WTC11 (cell line): Measurements from ENCODE around the gene GUCD1. TPM values are rescaled to one million over a fixed set of nuclear protein-coding genes. Genes with fewer than 3 reads are reported as not detected.

Experiments
- ATAC-seq: fragments of 200-7000 bp; cut with Tn5 transposase; 2 replicates; pipeline ENCODE4 v1.10.0; 2021; ENCODE audit warnings: mild to moderate bottlenecking, moderate library complexity
- CTCF ChIA-PET: fragments of 300-600 bp; sonication (Branson Sonifier 250); formaldehyde crosslinking; loops from one replicate; lab custom pipeline; 2021; ENCODE audit warnings: antibody characterized with exemption; lab: Charles Lee
- POLR2A ChIA-PET: fragments of 350-600 bp; sonication (Branson Sonifier 250); formaldehyde crosslinking; loops from one replicate; lab custom pipeline; 2021; ENCODE audit warnings: antibody characterized with exemption; lab: Charles Lee
- DNase-seq: peaks from one replicate; pipeline ENCODE4 v3.0.0; 2021; ENCODE audit warnings: low spot score
- H3K27ac Mint-ChIP-seq: 2 replicates; pipeline ENCODE4 v1.8.0; 2021; ENCODE audit warnings: mixed read lengths
- H3K27me3 Mint-ChIP-seq: 2 replicates; pipeline ENCODE4 v1.8.0; 2021; ENCODE audit warnings: low read depth, mild to moderate bottlenecking, moderate library complexity, mixed read lengths
- H3K36me3 Mint-ChIP-seq: 2 replicates; pipeline ENCODE4 v1.8.0; 2021; ENCODE audit warnings: mixed read lengths
- H3K4me1 Mint-ChIP-seq: 2 replicates; pipeline ENCODE4 v1.8.0; 2022; ENCODE audit warnings: mixed read lengths
- H3K4me3 Mint-ChIP-seq: 2 replicates; pipeline ENCODE4 v1.8.0; 2021; ENCODE audit warnings: mild to moderate bottlenecking, moderate library complexity, mixed read lengths
- H3K9me3 Mint-ChIP-seq: 2 replicates; pipeline ENCODE4 v1.8.0; 2021; ENCODE audit warnings: mixed read lengths
- CBFB ChIP-seq: sonication (generic); formaldehyde crosslinking; IDR thresholded peaks from 2 replicates; pipeline ENCODE4 v1.8.1; 2022; ENCODE audit warnings: mild to moderate bottlenecking, low read depth, missing genetic modification reagents
- CREM ChIP-seq: sonication (generic); formaldehyde crosslinking; IDR thresholded peaks from 2 replicates; pipeline ENCODE4 v1.8.1; 2022; ENCODE audit warnings: mild to moderate bottlenecking, missing genetic modification reagents, moderate library complexity
- ELF4 ChIP-seq: sonication (generic); formaldehyde crosslinking; IDR thresholded peaks from 2 replicates; pipeline ENCODE4 v1.8.1; 2022; ENCODE audit warnings: low read depth, mild to moderate bottlenecking, moderate library complexity, missing genetic modification reagents
- GABPB1 ChIP-seq: sonication (generic); formaldehyde crosslinking; IDR thresholded peaks from 2 replicates; pipeline ENCODE4 v1.8.1; 2023; ENCODE audit warnings: mild to moderate bottlenecking, missing genetic modification reagents
- GTF2I ChIP-seq: fragments of 250-450 bp; sonication (Bioruptor Pico); conservative IDR thresholded peaks from 2 replicates; pipeline ENCODE4 v1.4.0; 2021; ENCODE audit warnings: mild to moderate bottlenecking
- JAZF1 ChIP-seq: fragments of 250-450 bp; sonication (Bioruptor Pico); IDR thresholded peaks from 2 replicates; pipeline ENCODE4 v1.9.0; 2021; ENCODE audit warnings: moderate library complexity, mild to moderate bottlenecking, inconsistent platforms
- PRRX2 ChIP-seq: fragments of 250-450 bp; sonication (Bioruptor Pico); IDR thresholded peaks from 2 replicates; pipeline ENCODE4 v1.8.0; 2021; ENCODE audit warnings: mild to moderate bottlenecking
- RELA ChIP-seq: sonication (generic); formaldehyde crosslinking; IDR thresholded peaks from 2 replicates; pipeline ENCODE4 v1.8.1; 2022; ENCODE audit warnings: missing genetic modification reagents, mild to moderate bottlenecking, borderline replicate concordance
- TCF7 ChIP-seq: sonication (generic); formaldehyde crosslinking; IDR thresholded peaks from 2 replicates; pipeline ENCODE4 v1.8.0; 2022; ENCODE audit warnings: mild to moderate bottlenecking, low read depth, missing genetic modification reagents, moderate library complexity
- TEAD1 ChIP-seq: sonication (generic); formaldehyde crosslinking; IDR thresholded peaks from 2 replicates; pipeline ENCODE4 v1.8.0; 2022; ENCODE audit warnings: mild to moderate bottlenecking, missing genetic modification reagents
- ZNF219 ChIP-seq: sonication (generic); formaldehyde crosslinking; IDR thresholded peaks from 2 replicates; pipeline ENCODE4 v1.8.0; 2023; ENCODE audit warnings: missing genetic modification reagents, mild to moderate bottlenecking, borderline replicate concordance
- ZNF232 ChIP-seq: sonication (generic); formaldehyde crosslinking; IDR thresholded peaks from 2 replicates; pipeline ENCODE4 v1.8.0; 2022; ENCODE audit warnings: mild to moderate bottlenecking, missing genetic modification reagents
- ZNF317 ChIP-seq: sonication (generic); formaldehyde crosslinking; IDR thresholded peaks from 2 replicates; pipeline ENCODE4 v1.8.1; 2023; ENCODE audit warnings: low read depth, mild to moderate bottlenecking, moderate library complexity, missing genetic modification reagents, borderline replicate concordance
- total RNA-seq: library from RNA; stranded (reverse); gene quantifications from 3 replicates; pipeline ENCODE4 v1.2.3, GENCODE V29; 2021
- TF ChIP-seq, protein P1 (sequence below): sonication (generic); formaldehyde crosslinking; IDR thresholded peaks from 2 replicates; pipeline ENCODE4 v1.8.1; 2023; ENCODE audit warnings: mild to moderate bottlenecking, missing genetic modification reagents, borderline replicate concordance
- TF ChIP-seq, protein P2 (sequence below): sonication (generic); formaldehyde crosslinking; IDR thresholded peaks from 2 replicates; pipeline ENCODE4 v1.8.1; 2023; ENCODE audit warnings: mild to moderate bottlenecking, missing genetic modification reagents
- TF ChIP-seq, protein P3 (sequence below): sonication (generic); formaldehyde crosslinking; IDR thresholded peaks from 2 replicates; pipeline ENCODE4 v1.8.1; 2022; ENCODE audit warnings: mild to moderate bottlenecking, missing genetic modification reagents, moderate library complexity, borderline replicate concordance
- TF ChIP-seq, protein P4 (sequence below): fragments of 250-450 bp; sonication (Bioruptor Pico); IDR thresholded peaks from 2 replicates; pipeline ENCODE4 v1.9.0; 2021; ENCODE audit warnings: mild to moderate bottlenecking
- TF ChIP-seq, protein P5 (sequence below): sonication (generic); formaldehyde crosslinking; IDR thresholded peaks from 2 replicates; pipeline ENCODE4 v1.8.1; 2023; ENCODE audit warnings: mild to moderate bottlenecking, moderate library complexity, missing genetic modification reagents

Gene GUCD1
- total RNA-seq, 1 experiment from 2014 or later = 105 TPM

DNA sequence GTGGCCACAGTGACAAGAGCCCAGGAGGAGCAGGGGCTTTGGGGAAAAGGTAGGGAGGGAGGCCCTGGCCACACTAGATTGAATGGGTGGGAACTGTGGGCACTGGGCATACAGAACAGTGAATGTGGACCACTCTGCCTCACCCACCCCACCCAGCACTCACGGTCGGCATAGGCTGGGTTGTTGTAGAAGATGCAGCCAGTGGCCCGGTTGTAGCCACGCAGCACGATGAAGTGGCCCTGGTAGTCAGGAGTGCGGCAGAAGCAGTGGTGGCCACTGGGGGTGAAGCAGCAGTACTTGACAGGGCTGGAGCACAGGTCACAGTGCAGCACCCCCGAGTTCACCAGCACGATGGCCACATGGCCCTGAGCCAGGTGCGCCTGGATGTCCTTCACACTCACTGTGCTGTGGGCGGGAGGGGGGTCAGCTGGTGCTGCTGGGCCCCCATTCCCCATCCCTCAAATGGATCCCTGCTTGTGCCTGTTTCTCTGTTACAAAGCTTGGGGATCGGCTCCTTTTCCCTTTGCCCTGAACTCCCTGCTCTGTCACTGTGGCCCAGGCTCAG is 11.2 kb downstream of the GUCD1 start (continued):
- TF ChIP-seq TCF7 (CRISPR knock-in tag) = no peak
- no peak for TF ChIP-seq JAZF1

DNA sequence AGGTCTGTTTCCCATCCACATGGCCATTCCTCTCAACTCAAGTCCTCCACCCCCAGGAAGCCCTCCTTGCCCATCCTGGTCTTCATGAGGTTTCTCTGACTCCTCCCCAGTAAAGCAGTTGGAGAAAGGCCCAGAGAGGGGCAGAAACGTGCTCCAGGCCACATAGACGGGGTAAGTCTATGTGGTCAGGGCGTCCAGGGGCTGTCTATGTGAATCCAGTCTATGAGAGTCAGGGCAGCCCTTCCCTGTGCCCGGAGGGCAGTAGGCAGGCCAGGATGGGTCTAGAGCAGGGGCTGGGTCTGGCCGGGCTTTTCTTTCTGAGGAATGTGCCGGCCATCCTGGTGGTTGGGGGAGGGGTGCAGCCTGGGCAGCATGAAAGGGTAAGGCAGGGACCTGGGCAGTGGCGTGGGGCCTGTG is 11.7 kb downstream of the GUCD1 start:
- Mint-ChIP-seq H3K4me1 (no peaks in the 10 kb centered on the region), H3K9me3 (no peaks in the 10 kb centered on the region), H3K4me3 (no peak overlapping the region), H3K36me3 (peaks cover 45% of the 10 kb centered on the region), H3K27me3 (no peaks in the 10 kb centered on the region), H3K27ac (no peak overlapping the region)
- TF ChIP-seq, protein P1, sequence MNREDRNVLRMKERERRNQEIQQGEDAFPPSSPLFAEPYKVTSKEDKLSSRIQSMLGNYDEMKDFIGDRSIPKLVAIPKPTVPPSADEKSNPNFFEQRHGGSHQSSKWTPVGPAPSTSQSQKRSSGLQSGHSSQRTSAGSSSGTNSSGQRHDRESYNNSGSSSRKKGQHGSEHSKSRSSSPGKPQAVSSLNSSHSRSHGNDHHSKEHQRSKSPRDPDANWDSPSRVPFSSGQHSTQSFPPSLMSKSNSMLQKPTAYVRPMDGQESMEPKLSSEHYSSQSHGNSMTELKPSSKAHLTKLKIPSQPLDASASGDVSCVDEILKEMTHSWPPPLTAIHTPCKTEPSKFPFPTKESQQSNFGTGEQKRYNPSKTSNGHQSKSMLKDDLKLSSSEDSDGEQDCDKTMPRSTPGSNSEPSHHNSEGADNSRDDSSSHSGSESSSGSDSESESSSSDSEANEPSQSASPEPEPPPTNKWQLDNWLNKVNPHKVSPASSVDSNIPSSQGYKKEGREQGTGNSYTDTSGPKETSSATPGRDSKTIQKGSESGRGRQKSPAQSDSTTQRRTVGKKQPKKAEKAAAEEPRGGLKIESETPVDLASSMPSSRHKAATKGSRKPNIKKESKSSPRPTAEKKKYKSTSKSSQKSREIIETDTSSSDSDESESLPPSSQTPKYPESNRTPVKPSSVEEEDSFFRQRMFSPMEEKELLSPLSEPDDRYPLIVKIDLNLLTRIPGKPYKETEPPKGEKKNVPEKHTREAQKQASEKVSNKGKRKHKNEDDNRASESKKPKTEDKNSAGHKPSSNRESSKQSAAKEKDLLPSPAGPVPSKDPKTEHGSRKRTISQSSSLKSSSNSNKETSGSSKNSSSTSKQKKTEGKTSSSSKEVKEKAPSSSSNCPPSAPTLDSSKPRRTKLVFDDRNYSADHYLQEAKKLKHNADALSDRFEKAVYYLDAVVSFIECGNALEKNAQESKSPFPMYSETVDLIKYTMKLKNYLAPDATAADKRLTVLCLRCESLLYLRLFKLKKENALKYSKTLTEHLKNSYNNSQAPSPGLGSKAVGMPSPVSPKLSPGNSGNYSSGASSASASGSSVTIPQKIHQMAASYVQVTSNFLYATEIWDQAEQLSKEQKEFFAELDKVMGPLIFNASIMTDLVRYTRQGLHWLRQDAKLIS (CRISPR knock-in tag) = no peak
- TF ChIP-seq, protein P2, sequence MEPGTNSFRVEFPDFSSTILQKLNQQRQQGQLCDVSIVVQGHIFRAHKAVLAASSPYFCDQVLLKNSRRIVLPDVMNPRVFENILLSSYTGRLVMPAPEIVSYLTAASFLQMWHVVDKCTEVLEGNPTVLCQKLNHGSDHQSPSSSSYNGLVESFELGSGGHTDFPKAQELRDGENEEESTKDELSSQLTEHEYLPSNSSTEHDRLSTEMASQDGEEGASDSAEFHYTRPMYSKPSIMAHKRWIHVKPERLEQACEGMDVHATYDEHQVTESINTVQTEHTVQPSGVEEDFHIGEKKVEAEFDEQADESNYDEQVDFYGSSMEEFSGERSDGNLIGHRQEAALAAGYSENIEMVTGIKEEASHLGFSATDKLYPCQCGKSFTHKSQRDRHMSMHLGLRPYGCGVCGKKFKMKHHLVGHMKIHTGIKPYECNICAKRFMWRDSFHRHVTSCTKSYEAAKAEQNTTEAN (CRISPR knock-in tag) = no peak
- TF ChIP-seq, protein P3, sequence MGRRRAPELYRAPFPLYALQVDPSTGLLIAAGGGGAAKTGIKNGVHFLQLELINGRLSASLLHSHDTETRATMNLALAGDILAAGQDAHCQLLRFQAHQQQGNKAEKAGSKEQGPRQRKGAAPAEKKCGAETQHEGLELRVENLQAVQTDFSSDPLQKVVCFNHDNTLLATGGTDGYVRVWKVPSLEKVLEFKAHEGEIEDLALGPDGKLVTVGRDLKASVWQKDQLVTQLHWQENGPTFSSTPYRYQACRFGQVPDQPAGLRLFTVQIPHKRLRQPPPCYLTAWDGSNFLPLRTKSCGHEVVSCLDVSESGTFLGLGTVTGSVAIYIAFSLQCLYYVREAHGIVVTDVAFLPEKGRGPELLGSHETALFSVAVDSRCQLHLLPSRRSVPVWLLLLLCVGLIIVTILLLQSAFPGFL (CRISPR knock-in tag) = no peak
- TF ChIP-seq CBFB (no peak), ELF4 (CRISPR knock-in tag) (no peak), ZNF232 (CRISPR knock-in tag) (no peak), ZNF317 (CRISPR knock-in tag) (no peak), ZNF219 (CRISPR knock-in tag) (no peak), GABPB1 (CRISPR knock-in tag) (no peak), GTF2I (CRISPR knock-in tag) (no peak), RELA (CRISPR knock-in tag) (no peak), CREM (CRISPR knock-in tag) (no peak), PRRX2 (CRISPR knock-in tag) (no peak)
- TF ChIP-seq, protein P4, sequence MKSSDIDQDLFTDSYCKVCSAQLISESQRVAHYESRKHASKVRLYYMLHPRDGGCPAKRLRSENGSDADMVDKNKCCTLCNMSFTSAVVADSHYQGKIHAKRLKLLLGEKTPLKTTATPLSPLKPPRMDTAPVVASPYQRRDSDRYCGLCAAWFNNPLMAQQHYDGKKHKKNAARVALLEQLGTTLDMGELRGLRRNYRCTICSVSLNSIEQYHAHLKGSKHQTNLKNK = no peak
- CTCF ChIA-PET = no interaction called here
- ATAC-seq (no peak), DNase-seq (no peak)
- POLR2A ChIA-PET = no interaction called here

DNA sequence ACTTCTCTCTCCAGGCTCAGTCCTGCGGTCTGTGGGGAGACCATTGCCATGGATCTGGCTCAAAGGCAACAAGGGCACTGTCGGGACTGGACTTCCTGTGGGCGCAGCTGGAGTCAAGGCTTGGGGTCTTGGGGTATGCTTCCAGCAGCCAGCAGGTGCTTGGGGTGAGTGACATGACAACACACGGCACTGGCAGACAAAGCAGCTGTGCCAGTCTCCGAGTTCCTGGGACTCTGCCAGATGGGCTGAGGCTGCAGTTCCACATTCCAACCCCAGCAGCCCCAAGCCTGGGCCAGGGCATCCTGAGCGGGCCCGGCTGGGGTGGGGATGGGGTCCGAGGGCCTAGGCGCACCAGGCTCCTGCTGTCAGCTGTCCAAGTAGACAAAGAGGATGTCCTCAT is 12.3 kb downstream of the GUCD1 start:
- CTCF ChIA-PET = no interaction called here
- POLR2A ChIA-PET = no interaction called here
- Mint-ChIP-seq H3K36me3 (peaks cover 39% of the 10 kb centered on the region), H3K4me3 (no peak overlapping the region), H3K4me1 (no peaks in the 10 kb centered on the region), H3K27ac (no peak overlapping the region), H3K9me3 (no peaks in the 10 kb centered on the region), H3K27me3 (no peaks in the 10 kb centered on the region)
- no peak for DNase-seq
- ATAC-seq = no peak
- TF ChIP-seq PRRX2 (CRISPR knock-in tag) (no peak), TEAD1 (no peak)
- TF ChIP-seq, protein P5, sequence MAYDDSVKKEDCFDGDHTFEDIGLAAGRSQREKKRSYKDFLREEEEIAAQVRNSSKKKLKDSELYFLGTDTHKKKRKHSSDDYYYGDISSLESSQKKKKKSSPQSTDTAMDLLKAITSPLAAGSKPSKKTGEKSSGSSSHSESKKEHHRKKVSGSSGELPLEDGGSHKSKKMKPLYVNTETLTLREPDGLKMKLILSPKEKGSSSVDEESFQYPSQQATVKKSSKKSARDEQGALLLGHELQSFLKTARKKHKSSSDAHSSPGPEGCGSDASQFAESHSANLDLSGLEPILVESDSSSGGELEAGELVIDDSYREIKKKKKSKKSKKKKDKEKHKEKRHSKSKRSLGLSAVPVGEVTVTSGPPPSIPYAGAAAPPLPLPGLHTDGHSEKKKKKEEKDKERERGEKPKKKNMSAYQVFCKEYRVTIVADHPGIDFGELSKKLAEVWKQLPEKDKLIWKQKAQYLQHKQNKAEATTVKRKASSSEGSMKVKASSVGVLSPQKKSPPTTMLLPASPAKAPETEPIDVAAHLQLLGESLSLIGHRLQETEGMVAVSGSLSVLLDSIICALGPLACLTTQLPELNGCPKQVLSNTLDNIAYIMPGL (CRISPR knock-in tag) = no peak
